HUES48 (cell line): ENCODE results near the gene NOTCH3.

Source experiments
- H3K27ac ChIP-seq: one replicate; pipeline ENCODE4 v1.7.0; 2013; ENCODE audit warnings: low read depth, low read length, inconsistent platforms
- H3K27me3 ChIP-seq: 2 replicates; pipeline ENCODE4 v1.6.1; 2013; ENCODE audit warnings: mild to moderate bottlenecking, low read length; ENCODE audit not compliant: control insufficient read depth, insufficient read depth
- H3K36me3 ChIP-seq: 2 replicates; pipeline ENCODE4 v1.6.1; 2013; ENCODE audit warnings: low read length; ENCODE audit not compliant: control insufficient read depth, insufficient read depth
- H3K4me1 ChIP-seq: 2 replicates; pipeline ENCODE4 v1.6.1; 2013; ENCODE audit warnings: mild to moderate bottlenecking, low read length; ENCODE audit not compliant: control insufficient read depth, insufficient read depth
- H3K4me3 ChIP-seq: 2 replicates; pipeline ENCODE4 v1.5.1; 2013; ENCODE audit warnings: mild to moderate bottlenecking, low read depth, low read length
- H3K9ac ChIP-seq: 2 replicates; pipeline ENCODE4 v1.6.1; 2013; ENCODE audit warnings: mild to moderate bottlenecking, low read depth, low read length, moderate library complexity
- H3K9me3 ChIP-seq: 2 replicates; pipeline ENCODE4 v1.6.1; 2013; ENCODE audit warnings: low read length; ENCODE audit not compliant: control insufficient read depth, insufficient read depth

Gene NOTCH3

GRCh38 chr19:15154002-15154612, 46.7 kb downstream of the NOTCH3 start:
- Histone ChIP-seq H3K4me1 (no peaks in the 10 kb centered on the region), H3K4me3 (no peak overlapping the region), H3K9ac (no peak overlapping the region), H3K9me3 (peaks cover 3% of the 10 kb centered on the region; the same call in 1 of the 2 replicates), H3K36me3 (no peaks in the 10 kb centered on the region), H3K27ac (no peak overlapping the region), H3K27me3 (no peaks in the 10 kb centered on the region)

GRCh38 chr19:15149737-15150136, 51.1 kb downstream of the NOTCH3 start:
- H3K27me3 ChIP-seq: no peaks in the 10 kb centered on the region
- no peak overlapping the region for H3K27ac ChIP-seq
- no peak overlapping the region for H3K4me3 ChIP-seq
- no peaks in the 10 kb centered on the region for H3K9me3 ChIP-seq
- no peak overlapping the region for H3K9ac ChIP-seq
- H3K4me1 ChIP-seq: no peaks in the 10 kb centered on the region
- no peaks in the 10 kb centered on the region for H3K36me3 ChIP-seq

GRCh38 chr19:15147090-15147489, 53.7 kb downstream of the NOTCH3 start:
- H3K4me3 ChIP-seq: no peak overlapping the region
- H3K27me3 ChIP-seq: no peaks in the 10 kb centered on the region
- no peaks in the 10 kb centered on the region for H3K4me1 ChIP-seq
- H3K36me3 ChIP-seq: no peaks in the 10 kb centered on the region
- no peak overlapping the region for H3K27ac ChIP-seq
- no peak overlapping the region for H3K9ac ChIP-seq
- H3K9me3 ChIP-seq: no peaks in the 10 kb centered on the region

GRCh38 chr19:15144046-15144646, 56.6 kb downstream of the NOTCH3 start:
- H3K27me3 ChIP-seq: no peaks in the 10 kb centered on the region
- no peaks in the 10 kb centered on the region for H3K9me3 ChIP-seq
- no peaks in the 10 kb centered on the region for H3K36me3 ChIP-seq
- H3K4me3 ChIP-seq: no peak overlapping the region
- H3K9ac ChIP-seq: no peak overlapping the region
- H3K27ac ChIP-seq: no peak overlapping the region
- H3K4me1 ChIP-seq: no peaks in the 10 kb centered on the region

GRCh38 chr19:15142313-15142712, 58.5 kb downstream of the NOTCH3 start:
- Histone ChIP-seq H3K4me3 (no peak overlapping the region), H3K9ac (no peak overlapping the region), H3K9me3 (no peaks in the 10 kb centered on the region), H3K27ac (no peak overlapping the region), H3K36me3 (no peaks in the 10 kb centered on the region), H3K4me1 (no peaks in the 10 kb centered on the region), H3K27me3 (no peaks in the 10 kb centered on the region)

- H3K27me3 ChIP-seq: no peaks in the 10 kb centered on the region
- no peak overlapping the region for H3K9ac ChIP-seq
- no peak overlapping the region for H3K27ac ChIP-seq
- H3K4me1 ChIP-seq: no peaks in the 10 kb centered on the region
- H3K4me3 ChIP-seq: no peak overlapping the region
- no peaks in the 10 kb centered on the region for H3K36me3 ChIP-seq
- no peaks in the 10 kb centered on the region for H3K9me3 ChIP-seq
Measured at GRCh38 chr19:15141143-15141542, 59.7 kb downstream of the NOTCH3 start.

GRCh38 chr19:15138427-15138826, 62.4 kb downstream of the NOTCH3 start:
- Histone ChIP-seq H3K36me3 (no peaks in the 10 kb centered on the region), H3K9ac (no peak overlapping the region), H3K4me3 (no peak overlapping the region), H3K27ac (no peak overlapping the region), H3K4me1 (no peaks in the 10 kb centered on the region), H3K27me3 (no peaks in the 10 kb centered on the region), H3K9me3 (no peaks in the 10 kb centered on the region)

DNA sequence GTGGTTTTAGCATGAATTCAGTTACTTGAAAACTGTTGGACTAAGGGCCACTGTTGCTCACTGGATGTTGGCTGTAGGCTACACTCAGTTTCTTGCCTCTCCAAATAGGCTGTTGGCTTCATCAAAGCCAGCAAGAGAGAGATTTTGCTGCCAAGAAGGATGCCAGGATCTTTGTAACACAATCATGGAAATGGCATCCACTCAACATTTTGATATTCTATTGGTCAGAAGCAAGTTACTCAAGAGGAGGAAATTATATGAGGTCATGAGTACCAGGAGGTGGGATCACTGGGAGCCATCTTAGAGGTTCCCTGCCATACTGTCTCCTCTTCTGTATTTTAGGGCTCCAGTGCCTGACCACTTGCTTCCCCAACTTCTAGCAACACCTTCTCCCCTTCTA, 63.0 kb downstream of the NOTCH3 start:
- Histone ChIP-seq H3K27ac (no peak overlapping the region), H3K9me3 (no peaks in the 10 kb centered on the region), H3K4me3 (no peak overlapping the region), H3K27me3 (no peaks in the 10 kb centered on the region), H3K4me1 (no peaks in the 10 kb centered on the region), H3K36me3 (no peaks in the 10 kb centered on the region), H3K9ac (no peak overlapping the region)

GRCh38 chr19:15136234-15136954, 64.4 kb downstream of the NOTCH3 start:
- H3K27ac ChIP-seq: no peak overlapping the region

GRCh38 chr19:15129856-15130585, 70.8 kb downstream of the NOTCH3 start:
- Histone ChIP-seq H3K36me3 (no peaks in the 10 kb centered on the region), H3K27me3 (no peaks in the 10 kb centered on the region), H3K9ac (no peak overlapping the region), H3K27ac (peak overlapping the region; percentile 12), H3K4me3 (no peak overlapping the region), H3K4me1 (no peaks in the 10 kb centered on the region), H3K9me3 (no peaks in the 10 kb centered on the region)

More at GRCh38 chr19:15136234-15136954, 64.4 kb downstream of the NOTCH3 start:
- H3K4me1 ChIP-seq: no peaks in the 10 kb centered on the region
- no peaks in the 10 kb centered on the region for H3K36me3 ChIP-seq
- H3K4me3 ChIP-seq: no peak overlapping the region
- no peaks in the 10 kb centered on the region for H3K27me3 ChIP-seq
- H3K9ac ChIP-seq: no peak overlapping the region
- no peaks in the 10 kb centered on the region for H3K9me3 ChIP-seq
